Lower leg skin (tissue), 4 donors: Measurements from ENCODE around the gene KAZN. TPM values are rescaled to one million over a fixed set of nuclear protein-coding genes. Genes with fewer than 3 reads are reported as not detected.

Experiments
- DNase-seq, 2 donors: peaks; one replicate each; pipeline ENCODE4 v3.0.0-alpha.2; 2019; ENCODE audit warnings: low spot score in 2 of 2
- H3K4me3 ChIP-seq: fragments of 200-600 bp; sonication (generic); 2 replicates; pipeline ENCODE4 v1.5.1; 2017; ENCODE audit warnings: mild to moderate bottlenecking, low read depth; ENCODE audit not compliant: poor library complexity, severe bottlenecking
- POLR2A ChIP-seq, 2 donors: fragments of 450-650 bp; IDR thresholded peaks; one replicate each; pipeline ENCODE4 v1.6.1; 2016 to 2017; ENCODE audit warnings: antibody characterized with exemption in 2 of 2, mild to moderate bottlenecking in 1 of 2, moderate library complexity in 1 of 2
- WGBS, 2 donors: methylation state at CpG; one replicate each; pipeline ENCODE4 v1.1.5; 2018; 5-methylcytosine and 5-hydroxymethylcytosine counted together
- intact Hi-C: fragments of 100-400 bp; cut with DNase I; formaldehyde crosslinking; loops from one replicate; pipeline ENCODE4 v1.15.0; 2023; ENCODE audit warnings: low total_unique reads
- total RNA-seq, 4 donors: library from RNA; depleted of rRNA; stranded (reverse); fragments of >200 nt; gene quantifications; one replicate each; pipeline ENCODE4 v1.1.0, GENCODE V29; 2016
- TF ChIP-seq, protein P1 (sequence below), 3 donors: fragments of 450-650 bp; IDR thresholded peaks; one replicate each; pipeline ENCODE4 v1.5.1; 2016; ENCODE audit warnings: antibody characterized with exemption in 3 of 3, mild to moderate bottlenecking in 3 of 3, moderate library complexity in 2 of 3

The KAZN gene
- total RNA-seq, 4 donors from 2014 or later = 21.4 to 36.0 (median 28.4) TPM

DNA sequence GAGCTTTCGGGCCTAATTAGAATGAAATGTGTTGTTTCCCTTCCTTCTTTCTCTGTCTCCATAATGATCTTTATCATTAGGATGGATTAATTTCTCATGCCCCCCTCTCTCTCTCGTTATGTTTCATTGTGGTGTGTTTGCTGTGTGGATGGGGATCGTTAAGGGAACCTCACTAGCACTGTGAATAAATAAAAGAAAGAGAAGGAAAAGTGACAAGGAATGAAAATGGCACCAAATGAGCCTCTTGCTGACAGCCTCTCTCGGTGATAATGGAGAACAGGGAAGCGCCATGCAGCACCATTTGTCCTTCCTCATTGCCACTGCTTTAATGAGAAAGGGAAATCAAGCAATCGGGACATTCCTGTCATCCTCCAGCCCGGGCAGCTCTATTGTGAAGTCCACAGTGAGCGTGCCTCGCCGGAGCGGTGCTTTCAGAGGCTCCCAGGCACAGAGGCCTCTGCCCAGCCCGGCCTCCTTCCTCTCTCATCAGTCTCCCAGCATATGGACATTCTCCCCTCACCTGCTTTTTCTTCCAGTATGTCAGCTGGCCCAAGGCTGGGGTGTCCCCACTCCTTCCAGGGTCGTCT is 289.4 kb downstream of the KAZN start:
- intact Hi-C loops = no loop called here
- no peak for DNase-seq
- no peak overlapping the region for H3K4me3 ChIP-seq
- 76 to 80% methylated on average over 9 to 13 of the region's 13 CpGs for WGBS, 2 donors
- TF ChIP-seq POLR2A (IDR thresholded peaks at IDR 0.05) = no peak
- TF ChIP-seq, protein P1, sequence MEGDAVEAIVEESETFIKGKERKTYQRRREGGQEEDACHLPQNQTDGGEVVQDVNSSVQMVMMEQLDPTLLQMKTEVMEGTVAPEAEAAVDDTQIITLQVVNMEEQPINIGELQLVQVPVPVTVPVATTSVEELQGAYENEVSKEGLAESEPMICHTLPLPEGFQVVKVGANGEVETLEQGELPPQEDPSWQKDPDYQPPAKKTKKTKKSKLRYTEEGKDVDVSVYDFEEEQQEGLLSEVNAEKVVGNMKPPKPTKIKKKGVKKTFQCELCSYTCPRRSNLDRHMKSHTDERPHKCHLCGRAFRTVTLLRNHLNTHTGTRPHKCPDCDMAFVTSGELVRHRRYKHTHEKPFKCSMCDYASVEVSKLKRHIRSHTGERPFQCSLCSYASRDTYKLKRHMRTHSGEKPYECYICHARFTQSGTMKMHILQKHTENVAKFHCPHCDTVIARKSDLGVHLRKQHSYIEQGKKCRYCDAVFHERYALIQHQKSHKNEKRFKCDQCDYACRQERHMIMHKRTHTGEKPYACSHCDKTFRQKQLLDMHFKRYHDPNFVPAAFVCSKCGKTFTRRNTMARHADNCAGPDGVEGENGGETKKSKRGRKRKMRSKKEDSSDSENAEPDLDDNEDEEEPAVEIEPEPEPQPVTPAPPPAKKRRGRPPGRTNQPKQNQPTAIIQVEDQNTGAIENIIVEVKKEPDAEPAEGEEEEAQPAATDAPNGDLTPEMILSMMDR (IDR thresholded peaks at IDR 0.05) = no peak

DNA sequence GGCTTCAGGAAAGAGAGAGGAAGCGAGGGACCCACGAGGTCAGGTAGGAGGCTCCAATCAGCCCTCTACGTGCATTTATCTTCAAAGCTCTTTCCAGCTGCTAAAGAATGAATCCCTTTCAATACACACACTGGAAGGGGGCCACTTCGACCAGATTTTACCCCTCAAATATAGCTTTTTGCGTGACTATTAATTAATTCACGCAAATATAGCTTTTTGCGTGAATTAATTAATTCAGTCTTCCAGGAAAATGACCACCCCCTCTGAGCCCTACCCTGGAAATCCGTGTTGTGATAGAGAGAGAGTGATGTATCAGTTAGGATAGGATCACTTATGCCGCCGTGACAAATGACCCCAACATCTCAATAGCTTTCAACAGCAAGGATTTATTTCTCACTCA is 289.9 kb downstream of the KAZN start:
- H3K4me3 ChIP-seq = no peak overlapping the region
- TF ChIP-seq, protein P1 (IDR thresholded peaks at IDR 0.05) = no peak
- no peak for TF ChIP-seq POLR2A (IDR thresholded peaks at IDR 0.05)
- 92 to 95% methylated on average over 10 of the region's 10 CpGs for WGBS, 2 donors
- no peak for DNase-seq
- intact Hi-C loops = no loop called here

DNA sequence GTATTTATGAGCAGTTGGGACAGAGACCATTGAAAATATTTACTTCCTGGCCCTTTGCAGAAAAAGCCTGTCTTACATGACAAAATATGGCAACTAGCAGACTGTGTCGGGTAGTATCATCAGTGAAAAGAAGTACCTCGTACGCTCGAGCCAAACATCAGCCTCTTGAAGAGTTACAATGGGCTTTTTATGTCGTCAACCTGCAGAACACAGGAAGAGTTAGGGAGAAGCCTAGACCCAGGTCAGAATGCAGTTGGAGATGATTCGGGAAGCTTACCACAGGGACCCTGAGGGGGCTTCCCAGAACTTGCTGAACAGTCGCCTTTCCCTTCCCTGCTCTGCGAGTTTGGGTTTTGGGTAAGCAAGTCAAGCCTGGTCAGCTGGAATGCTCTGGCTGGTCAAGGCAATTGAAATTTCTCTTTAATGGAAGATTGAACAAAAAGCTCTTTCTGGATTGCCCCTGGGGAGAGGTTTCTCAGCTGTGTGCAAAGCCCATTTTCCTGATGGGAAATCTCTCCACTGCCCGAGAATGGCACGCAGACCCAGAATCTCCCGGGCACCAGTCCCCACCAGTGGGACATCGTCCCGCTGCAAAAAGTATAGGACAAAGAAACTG is 291.4 kb downstream of the KAZN start:
- DNase-seq = no peak
- WGBS, 2 donors = 87% methylated on average over 13 of the region's 13 CpGs
- TF ChIP-seq, protein P1 (IDR thresholded peaks at IDR 0.05) = no peak
- no peak for TF ChIP-seq POLR2A (IDR thresholded peaks at IDR 0.05)
- H3K4me3 ChIP-seq = no peak overlapping the region
- intact Hi-C loops = no loop called here

- TF ChIP-seq POLR2A (IDR thresholded peaks at IDR 0.05) = no peak
- TF ChIP-seq, protein P1 (IDR thresholded peaks at IDR 0.05) = no peak
- WGBS, 2 donors = 92 to 94% methylated on average over 4 of the region's 4 CpGs
- no peak for DNase-seq
- no peak overlapping the region for H3K4me3 ChIP-seq
- intact Hi-C loops = no loop called here
Measured at GRCh38 chr1:14891991-14892390, 293.5 kb downstream of the KAZN start.

- H3K4me3 ChIP-seq = no peak overlapping the region
- intact Hi-C loops = no loop called here
- DNase-seq = no peak
- TF ChIP-seq POLR2A (IDR thresholded peaks at IDR 0.05) = no peak
- TF ChIP-seq, protein P1 (IDR thresholded peaks at IDR 0.05) = no peak
- WGBS, 2 donors = 31 to 43% methylated on average over 9 to 11 of the region's 11 CpGs
Measured at GRCh38 chr1:14894811-14895560, 296.5 kb downstream of the KAZN start.
